NCI-H187 (cell line): ENCODE data around the gene SLC6A5.

Source experiments
- DNase-seq, 2 experiments: peaks; one replicate each; lab custom pipeline; 2025; lab: John Stamatoyannopoulos, UW

The SLC6A5 gene

GRCh38 chr11:20596205-20597153, 2.9 kb upstream of the SLC6A5 start:
- no peak for DNase-seq

GRCh38 chr11:20597154-20597679, 2.2 kb upstream of the SLC6A5 start:
- DNase-seq = no peak

DNA sequence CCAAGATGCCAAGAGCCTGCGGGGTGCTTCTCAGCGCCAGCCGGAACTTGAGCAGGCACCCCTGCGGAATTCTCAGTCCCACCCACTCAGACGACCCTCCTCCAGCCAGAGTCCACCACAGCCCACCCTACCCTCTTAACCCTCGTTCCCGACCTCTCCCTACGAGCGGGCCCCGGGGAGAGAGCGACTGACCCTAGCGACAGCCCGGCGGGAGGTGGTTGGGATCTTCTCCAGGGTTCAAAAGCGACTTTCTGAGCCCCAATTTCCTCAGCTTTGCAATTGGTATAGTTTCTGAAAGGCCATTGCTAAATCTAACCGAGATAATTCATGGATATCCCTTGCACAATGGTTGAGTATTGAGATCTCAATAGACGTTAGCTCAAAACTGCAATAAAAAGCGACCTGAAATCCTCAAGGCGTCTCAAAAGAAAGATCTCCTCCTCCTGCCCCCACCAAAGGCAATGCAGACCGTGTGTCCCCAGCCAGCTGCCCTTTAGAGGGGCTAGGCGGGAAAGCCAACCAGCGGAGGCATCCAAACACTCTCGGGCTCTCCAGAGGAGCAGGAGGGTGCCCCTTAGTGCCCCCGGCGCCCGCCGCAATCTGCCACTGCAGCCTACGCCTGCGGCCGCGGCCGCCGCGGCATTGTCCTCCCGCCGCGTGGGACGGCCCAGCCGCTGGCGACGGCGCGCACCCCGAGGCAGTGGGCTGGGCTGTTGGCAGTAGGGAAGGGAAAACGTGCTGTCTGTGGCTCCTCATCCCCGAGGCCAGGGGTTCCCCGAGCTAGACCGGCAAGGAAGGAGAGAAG, 1.5 kb upstream of the SLC6A5 start:
- no peak for DNase-seq

- DNase-seq = no peak
Observed at GRCh38 chr11:20598492-20598891, 916 bp upstream of the SLC6A5 start.

- DNase-seq = no peak
Observed at GRCh38 chr11:20600020-20600346, 575 bp downstream of the SLC6A5 start.

GRCh38 chr11:20600551-20600950, 1.1 kb downstream of the SLC6A5 start:
- DNase-seq = no peak

- DNase-seq = no peak
Observed at GRCh38 chr11:20601221-20601914, 2.0 kb downstream of the SLC6A5 start.

DNA sequence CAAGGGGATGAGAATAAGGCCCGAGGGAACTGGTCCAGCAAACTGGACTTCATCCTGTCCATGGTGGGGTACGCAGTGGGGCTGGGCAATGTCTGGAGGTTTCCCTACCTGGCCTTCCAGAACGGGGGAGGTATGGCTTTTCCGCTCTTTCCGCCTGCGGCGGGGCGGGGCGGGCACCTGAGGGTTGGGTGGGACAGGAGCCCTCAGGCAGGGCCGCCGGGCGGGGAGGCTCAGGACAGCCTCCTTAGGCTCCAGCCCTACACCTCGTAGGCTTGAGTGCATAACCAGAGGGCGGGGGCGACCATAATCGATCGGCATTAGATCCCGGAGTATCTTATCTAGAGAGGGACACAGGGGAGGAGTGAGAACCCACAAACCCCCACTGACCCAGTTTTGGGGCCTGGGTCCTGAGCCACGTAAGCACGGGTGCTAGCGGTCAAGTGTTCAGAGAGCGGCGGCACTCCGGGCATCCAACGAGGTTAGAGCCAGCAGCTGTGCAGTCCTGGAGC, 4.9 kb downstream of the SLC6A5 start:
- no peak for DNase-seq

DNA sequence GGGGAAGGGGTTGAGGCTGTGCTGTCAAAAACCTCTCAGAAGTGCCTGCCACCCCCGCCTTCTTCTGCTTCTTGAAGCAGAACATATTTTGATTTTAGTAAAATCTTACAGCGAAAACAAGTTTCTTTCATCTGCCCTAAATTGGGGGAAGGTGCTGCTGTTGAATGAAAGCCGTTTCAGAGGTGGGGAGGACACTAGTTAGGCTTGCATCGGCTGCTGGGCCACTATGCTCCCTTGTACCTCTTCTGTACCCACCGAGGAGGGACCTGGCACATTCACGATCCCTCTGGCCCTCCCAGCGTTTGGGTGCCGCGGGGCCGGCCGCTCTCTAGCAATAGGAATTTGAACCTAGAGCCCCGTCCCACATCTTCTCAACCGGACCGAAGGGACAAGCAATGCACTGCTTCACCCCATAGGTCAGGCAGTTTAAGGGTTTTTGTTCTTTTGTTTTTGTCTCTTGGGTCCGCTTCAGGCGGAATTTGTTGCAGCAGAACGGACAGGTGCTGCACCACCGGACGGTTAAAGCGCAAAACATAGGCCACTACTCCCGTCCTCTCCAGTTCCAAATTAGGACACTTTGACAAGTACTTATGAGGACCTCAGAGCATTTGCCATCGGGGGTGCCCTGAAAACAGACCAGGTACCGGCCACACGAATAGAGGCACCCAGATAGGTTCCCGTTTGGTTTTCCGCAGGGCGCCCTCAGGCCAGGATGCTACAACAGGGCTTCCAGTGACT, 5.6 kb downstream of the SLC6A5 start:
- DNase-seq = no peak

- DNase-seq = no peak
Observed at GRCh38 chr11:20605602-20606091, 6.2 kb downstream of the SLC6A5 start.

DNA sequence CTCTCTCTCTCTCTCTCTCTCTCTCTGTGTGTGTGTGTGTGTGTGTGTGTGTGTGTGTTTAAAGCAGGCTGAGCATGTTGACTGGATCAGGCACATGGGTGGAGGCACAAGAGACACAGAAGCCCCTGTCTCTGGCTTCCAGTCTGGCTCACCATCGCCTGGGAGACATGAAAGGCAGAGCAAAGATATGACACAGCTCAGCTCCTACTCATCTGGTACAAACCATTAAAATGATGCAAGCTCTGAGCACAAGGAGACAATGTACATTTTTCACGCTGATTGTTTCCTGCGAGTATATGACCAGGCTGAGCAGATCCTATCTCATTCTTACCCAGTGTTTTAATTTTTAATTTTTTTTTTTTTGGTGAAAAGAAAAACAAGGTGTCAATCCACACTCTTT, 9.5 kb downstream of the SLC6A5 start:
- DNase-seq = no peak

DNA sequence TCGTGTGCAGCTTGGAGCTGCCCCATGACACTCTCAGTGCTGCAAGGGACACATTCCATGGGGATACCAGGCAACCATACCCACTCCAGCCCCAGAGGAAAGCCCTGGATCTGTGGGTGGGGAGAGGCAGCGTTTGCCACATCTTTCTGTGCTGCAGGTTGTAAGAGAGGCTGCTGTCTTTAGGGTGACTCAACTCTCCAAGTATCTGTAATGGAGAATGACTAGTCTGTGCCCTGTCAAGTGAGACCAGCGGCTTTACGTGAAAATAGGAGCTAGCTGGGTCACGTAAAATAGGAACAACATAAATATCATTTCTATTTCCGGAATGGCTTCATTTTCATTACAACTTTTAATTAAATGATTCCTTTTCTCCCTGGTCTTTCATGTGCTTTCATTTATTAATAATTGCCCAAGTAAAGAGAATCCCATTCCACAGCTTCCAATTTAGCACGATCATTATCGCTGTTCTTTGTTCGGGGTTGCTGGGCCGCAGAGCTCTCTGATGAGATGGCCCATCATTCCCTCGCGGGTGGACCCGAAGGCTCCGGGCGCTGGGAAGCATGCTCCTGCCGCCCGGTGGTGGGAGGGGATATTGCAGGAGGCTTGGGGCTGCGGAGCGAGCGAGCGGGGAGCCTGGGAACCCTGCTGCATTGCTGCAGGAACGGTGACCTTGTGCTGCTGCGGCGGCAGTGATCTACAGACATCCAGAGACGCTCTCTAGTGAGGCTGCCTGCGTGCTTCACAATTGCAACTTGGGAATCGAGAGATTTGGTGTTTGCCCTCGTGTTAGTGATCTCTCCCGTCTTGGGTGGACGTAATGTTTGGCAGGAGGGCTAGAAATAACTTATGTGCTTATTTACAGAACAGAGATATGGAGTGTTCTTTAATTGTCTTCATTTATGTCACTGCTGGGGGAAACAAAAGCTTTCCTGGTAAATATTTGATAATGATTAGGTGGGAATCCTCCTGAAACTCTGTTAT, 10.6 kb downstream of the SLC6A5 start:
- DNase-seq = peak; percentile 80 to 82

DNA sequence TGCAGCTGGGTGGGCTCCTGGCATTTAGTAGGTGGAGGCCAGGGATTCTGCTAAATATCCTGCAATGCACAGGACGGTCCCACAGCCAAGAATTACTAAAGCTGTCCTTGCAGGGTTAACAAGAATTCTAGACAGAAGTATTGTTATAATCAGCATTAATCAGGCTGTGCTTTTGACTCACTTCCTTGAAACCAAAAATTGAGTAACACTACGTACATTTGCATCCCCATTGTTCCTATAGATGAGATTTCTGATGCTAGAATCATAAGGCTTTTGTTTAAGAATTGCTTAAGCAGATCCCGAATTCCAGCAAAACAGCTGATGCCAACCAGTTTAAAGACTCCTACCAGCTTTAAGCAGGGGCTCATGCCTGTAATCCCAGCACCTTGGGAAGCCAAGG, 11.4 kb downstream of the SLC6A5 start:
- no peak for DNase-seq

GRCh38 chr11:20611445-20611844, 12.0 kb downstream of the SLC6A5 start:
- no peak for DNase-seq

DNA sequence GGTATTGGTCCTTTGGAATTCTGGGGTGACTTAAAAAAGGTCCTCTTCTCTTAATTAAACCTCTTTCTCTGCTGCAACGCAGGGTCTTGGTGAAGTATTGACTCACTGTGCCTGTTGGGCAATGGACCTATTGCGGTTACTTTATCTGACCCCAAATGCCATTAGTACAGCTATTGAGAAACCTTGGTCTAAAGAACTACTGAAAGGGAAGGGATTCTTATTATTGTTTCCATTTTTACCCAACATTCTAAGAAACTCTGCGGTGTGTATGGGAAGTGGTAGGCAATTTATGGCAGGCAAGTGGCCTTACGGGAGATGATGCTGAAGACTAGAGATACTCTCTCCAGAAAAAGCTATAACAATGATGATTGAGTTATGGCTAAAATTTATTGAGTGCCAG, 12.5 kb downstream of the SLC6A5 start:
- DNase-seq = no peak

DNA sequence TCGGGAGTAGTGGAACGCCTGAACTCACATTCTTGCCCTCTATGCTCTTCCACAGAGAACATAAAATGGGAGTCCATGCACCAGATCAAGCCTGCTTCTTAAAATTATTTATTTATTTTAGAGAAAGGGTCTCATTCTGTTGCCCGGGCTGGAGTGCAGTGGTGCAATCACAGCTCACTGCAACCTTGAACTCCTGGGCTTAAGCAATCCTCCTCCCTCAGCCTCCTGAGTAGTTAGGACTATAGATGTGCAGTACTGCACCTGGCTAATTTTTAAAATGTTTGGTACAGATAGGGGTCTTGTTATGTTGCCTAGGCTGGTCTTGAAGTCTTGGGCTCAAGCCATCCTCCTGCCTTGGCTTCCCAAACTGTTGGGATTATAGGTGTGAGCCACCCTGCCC, 13.0 kb downstream of the SLC6A5 start:
- DNase-seq = no peak

- no peak for DNase-seq
Observed at GRCh38 chr11:20616920-20617319, 17.5 kb downstream of the SLC6A5 start.

DNA sequence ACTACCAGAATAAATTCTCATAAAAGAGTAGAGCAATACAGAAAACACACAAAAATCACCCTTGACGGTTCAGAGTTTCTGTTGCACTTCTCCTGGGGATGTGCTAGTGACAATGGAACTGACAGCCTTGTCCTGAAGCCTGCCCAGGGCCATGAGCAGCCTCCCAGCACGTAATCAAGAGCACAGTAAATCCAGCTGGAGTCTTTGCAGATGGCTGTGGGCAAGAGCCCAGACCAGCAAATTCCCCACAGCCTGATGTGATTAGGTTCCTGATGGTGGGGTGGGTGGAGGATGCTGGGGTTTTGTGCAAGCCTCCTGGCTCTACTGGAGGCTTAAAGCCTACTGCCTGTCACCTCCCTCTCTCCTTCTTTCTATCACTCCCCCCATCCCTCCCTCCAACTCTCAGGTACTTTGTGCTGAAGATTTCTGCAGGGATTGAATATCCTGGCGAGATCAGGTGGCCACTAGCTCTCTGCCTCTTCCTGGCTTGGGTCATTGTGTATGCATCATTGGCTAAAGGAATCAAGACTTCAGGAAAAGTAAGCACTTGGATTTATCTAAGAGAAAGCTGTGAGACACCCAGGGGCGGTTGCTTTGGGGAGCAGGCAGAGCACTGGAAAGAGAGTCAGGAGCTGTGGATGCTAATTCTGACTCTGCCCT, 18.1 kb downstream of the SLC6A5 start:
- no peak for DNase-seq

DNA sequence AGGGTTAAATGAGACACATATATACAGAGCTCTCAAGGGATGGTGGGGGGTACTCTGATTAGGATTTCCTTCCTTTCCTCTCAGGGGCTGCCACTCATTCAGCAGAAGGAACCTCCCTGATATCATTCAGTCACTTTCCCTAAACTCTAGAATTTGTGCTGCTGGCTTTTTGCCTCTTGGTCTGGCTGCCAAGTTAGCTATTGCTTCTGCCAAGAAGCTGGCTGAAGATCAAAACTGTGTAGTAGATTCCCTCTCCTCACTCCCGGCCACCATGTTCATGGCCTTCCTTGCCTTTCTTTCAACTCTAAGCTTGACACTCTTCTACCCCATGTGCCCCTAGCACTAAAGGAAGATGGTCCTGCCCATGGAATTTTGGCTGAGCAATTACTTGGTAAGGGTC, 18.7 kb downstream of the SLC6A5 start:
- DNase-seq = no peak

DNA sequence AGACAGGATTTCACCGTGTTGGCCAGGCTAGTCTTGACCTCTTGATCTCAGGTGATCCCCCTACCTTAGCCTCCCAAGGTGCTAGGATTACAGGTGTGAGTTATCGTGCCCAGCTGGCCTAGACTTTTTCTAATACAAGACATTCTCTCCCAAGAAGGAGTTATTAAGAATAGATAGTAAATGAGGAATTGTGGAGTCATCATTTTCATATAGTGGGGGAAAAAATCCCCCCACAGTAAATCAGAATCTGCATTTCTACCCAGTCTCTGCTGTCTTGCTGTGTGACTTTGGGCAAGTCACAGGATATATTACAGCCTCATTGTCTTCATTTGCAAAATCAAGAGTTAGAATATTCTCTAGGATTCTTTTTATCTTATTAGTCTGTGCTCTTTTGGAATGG, 21.6 kb downstream of the SLC6A5 start:
- DNase-seq = no peak
